ENCODE data around the gene SLC1A4.

DNA sequence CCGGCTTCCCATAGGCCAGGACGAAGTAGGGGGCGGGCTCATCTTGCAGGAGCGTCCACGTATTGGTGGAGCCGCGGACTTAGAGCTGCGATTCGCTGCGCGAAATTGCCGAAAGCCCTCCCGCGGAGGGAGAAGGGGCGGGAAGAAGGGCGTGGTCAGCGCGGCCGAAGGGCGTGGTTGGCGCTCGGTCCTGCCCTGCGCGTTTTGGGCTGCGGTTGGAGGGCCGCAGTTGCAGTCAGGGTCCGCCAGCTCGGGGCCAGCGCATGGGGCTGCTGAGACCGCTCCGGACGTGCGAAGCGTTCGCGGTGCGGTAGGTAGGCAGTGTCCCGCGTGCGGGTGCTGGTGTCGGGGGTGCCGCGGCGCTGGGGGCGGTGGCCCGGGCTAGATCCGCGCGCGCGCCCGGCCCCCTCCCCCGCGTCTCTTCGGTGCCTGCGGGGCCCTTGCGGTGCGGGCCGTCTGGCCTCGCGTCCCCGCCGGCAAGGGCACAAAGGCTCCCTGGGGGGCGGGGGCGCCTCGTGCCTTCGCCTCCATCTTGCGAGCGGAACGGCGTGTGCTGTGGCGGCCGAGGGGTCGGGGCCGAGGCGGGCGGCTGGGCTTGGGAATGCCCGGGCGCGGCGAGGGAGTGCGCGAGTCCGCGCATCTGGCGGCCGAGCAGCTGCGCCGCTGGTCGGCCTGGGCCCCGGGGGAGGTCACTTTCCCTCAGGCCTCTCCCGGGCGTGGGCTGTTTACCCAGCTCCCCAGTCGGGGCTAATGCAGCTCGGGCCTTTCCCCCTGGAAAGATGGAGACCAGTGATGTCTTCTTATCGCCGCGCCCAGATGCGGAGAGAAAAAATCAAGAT, 67.2 kb downstream of the SLC1A4 start, which contains the start of gene CEP68:
- TF ChIP-seq, protein P1, sequence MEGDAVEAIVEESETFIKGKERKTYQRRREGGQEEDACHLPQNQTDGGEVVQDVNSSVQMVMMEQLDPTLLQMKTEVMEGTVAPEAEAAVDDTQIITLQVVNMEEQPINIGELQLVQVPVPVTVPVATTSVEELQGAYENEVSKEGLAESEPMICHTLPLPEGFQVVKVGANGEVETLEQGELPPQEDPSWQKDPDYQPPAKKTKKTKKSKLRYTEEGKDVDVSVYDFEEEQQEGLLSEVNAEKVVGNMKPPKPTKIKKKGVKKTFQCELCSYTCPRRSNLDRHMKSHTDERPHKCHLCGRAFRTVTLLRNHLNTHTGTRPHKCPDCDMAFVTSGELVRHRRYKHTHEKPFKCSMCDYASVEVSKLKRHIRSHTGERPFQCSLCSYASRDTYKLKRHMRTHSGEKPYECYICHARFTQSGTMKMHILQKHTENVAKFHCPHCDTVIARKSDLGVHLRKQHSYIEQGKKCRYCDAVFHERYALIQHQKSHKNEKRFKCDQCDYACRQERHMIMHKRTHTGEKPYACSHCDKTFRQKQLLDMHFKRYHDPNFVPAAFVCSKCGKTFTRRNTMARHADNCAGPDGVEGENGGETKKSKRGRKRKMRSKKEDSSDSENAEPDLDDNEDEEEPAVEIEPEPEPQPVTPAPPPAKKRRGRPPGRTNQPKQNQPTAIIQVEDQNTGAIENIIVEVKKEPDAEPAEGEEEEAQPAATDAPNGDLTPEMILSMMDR (IDR thresholded peaks at IDR 0.05): peak in 2 of 5 experiments; percentile 51 to 52
- TF ChIP-seq POLR2A (IDR thresholded peaks at IDR 0.05): peak; percentile 76 to 95
- peak in 1 of 2 donors; percentile 92 for TF ChIP-seq EP300 (IDR thresholded peaks at IDR 0.05)

All from tibial nerve (tissue), 4 donors.